ENCODE results near the gene PEAR1. TPM values are rescaled to one million over a fixed set of nuclear protein-coding genes. Genes with fewer than 3 reads are reported as not detected.

PEAR1 gene
- total RNA-seq, 4 donors from 2014 or later = 4.3 to 11.2 (median 6.0) TPM

DNA sequence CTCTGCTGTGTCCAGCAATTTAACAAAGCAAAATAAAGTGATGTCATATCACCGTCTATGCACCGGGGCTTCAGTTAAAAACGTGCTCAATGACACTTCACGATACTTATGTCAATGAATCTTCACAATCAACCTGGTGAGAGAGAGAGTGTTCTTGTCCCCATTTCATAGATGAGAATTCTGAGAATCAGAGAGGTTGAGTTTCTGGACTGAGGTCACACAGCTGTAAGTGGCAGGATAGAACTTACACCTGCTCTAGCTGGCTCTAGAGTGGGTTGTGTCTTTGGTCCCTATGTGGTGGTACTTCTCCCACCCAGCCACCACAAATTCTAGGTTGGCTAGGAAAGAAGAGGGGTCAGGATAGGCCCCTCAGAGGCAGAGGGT, 27.7 kb upstream of the PEAR1 start:
- Histone ChIP-seq H3K27ac (no peak overlapping the region), H3K36me3 (no peaks in the 10 kb centered on the region), H3K4me3 (no peak overlapping the region), H3K9me3 (no peaks in the 10 kb centered on the region), H3K27me3 (peaks cover 18 to 24% (median 22%) of the 10 kb centered on the region in 3 donors), H3K4me1 (no peaks in the 10 kb centered on the region)
- ATAC-seq (no peak), DNase-seq (no peak)
- in situ Hi-C loops (cut with MboI; ENCODE audit: low sequenced_read_pairs in 4 of 4) (loop anchor here in 2 of 4 donors (25.0 kb wide), 2 partner anchors 154 to 179 kb away; partner anchors contain the start of genes CRABP2 (in 1 of the 2) and NES (in 1 of the 2)), intact Hi-C loops (cut with DNase I; ENCODE audit: low total_unique reads) (no loop called here)
- TF ChIP-seq, protein P1, sequence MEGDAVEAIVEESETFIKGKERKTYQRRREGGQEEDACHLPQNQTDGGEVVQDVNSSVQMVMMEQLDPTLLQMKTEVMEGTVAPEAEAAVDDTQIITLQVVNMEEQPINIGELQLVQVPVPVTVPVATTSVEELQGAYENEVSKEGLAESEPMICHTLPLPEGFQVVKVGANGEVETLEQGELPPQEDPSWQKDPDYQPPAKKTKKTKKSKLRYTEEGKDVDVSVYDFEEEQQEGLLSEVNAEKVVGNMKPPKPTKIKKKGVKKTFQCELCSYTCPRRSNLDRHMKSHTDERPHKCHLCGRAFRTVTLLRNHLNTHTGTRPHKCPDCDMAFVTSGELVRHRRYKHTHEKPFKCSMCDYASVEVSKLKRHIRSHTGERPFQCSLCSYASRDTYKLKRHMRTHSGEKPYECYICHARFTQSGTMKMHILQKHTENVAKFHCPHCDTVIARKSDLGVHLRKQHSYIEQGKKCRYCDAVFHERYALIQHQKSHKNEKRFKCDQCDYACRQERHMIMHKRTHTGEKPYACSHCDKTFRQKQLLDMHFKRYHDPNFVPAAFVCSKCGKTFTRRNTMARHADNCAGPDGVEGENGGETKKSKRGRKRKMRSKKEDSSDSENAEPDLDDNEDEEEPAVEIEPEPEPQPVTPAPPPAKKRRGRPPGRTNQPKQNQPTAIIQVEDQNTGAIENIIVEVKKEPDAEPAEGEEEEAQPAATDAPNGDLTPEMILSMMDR (IDR thresholded peaks at IDR 0.05 in 4 of 5, conservative IDR thresholded peaks at IDR 0.05 in 1 of 5) = no peak
- TF ChIP-seq POLR2A (IDR thresholded peaks at IDR 0.05) = no peak

DNA sequence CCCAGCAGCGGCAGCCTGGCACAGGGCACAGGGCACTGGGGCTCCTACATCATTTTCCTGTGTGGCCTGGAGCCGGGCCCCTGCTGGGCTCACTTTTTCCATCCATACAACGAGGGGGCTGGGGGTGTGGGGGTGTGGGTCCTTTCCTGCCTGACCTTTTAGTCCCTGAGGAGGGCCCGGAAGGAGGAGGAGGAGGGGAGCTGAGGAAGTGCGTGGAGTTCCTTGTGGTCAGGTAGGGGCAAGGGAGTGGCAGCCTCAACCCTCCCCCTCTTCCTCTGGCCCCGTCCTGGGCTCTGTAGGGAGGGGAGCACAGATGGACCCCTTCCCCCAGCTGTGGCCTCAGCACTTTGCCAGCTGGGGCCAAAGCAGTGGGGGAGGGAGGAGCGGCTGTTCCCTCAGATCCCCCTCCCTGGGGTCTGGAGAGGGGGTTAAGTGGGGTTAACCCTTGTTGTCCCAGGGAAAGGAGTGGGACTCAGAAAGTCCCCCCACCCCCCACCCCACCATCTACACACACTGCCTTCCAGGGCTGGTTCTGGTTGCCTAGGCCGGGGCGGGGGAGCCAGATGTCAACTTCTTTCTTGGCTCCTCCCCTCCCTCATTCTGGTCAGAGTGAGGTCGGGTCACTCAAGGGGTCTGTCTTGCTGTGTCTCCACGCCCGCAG, 27.1 kb upstream of the PEAR1 start:
- H3K4me3 ChIP-seq = no peak overlapping the region
- H3K27ac ChIP-seq = no peak overlapping the region
- peaks cover 13 to 19% (median 17%) of the 10 kb centered on the region in 3 donors for H3K27me3 ChIP-seq
- H3K36me3 ChIP-seq = no peaks in the 10 kb centered on the region
- H3K4me1 ChIP-seq = no peaks in the 10 kb centered on the region
- intact Hi-C loops (cut with DNase I; ENCODE audit: low total_unique reads) (no loop called here), in situ Hi-C loops (cut with MboI; ENCODE audit: low sequenced_read_pairs in 4 of 4) (loop anchor here in 2 of 4 donors (25.0 kb wide), 2 partner anchors 154 to 179 kb away; partner anchors contain the start of genes CRABP2 (in 1 of the 2) and NES (in 1 of the 2))
- H3K9me3 ChIP-seq = no peaks in the 10 kb centered on the region
- ATAC-seq = no peak
- no peak for DNase-seq
- TF ChIP-seq, protein P1 (IDR thresholded peaks at IDR 0.05 in 4 of 5, conservative IDR thresholded peaks at IDR 0.05 in 1 of 5) = no peak
- TF ChIP-seq POLR2A (IDR thresholded peaks at IDR 0.05) = no peak

DNA sequence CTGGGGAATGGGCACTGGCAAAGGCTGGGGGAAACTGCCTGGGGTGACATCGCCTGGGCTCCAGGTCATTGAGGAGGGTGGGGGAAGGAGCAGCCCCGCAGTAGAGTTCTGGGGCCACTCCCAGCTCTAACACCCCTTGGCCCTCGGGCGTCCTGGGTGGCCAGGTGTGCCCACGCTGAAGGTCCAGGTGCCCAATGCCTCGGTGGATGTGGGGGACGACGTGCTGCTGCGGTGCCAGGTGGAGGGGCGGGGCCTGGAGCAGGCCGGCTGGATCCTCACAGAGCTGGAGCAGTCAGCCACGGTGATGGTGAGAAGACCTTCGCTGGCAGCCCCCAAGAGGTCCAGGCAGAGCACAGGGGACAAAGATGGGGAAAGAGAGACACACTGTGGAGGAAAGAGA, 25.2 kb upstream of the PEAR1 start:
- H3K36me3 ChIP-seq = no peaks in the 10 kb centered on the region
- H3K27me3 ChIP-seq = peaks cover 0 to 5% (median under 1%) of the 10 kb centered on the region in 3 donors
- ATAC-seq (no peak), DNase-seq (no peak)
- no peak overlapping the region for H3K4me3 ChIP-seq
- intact Hi-C loops (cut with DNase I; ENCODE audit: low total_unique reads) (no loop called here), in situ Hi-C loops (cut with MboI; ENCODE audit: low sequenced_read_pairs in 4 of 4) (loop anchor here in 2 of 4 donors (25.0 kb wide), 2 partner anchors 156 to 181 kb away; partner anchors contain the start of genes CRABP2 (in 1 of the 2) and NES (in 1 of the 2))
- H3K27ac ChIP-seq = no peak overlapping the region
- TF ChIP-seq, protein P1 (IDR thresholded peaks at IDR 0.05 in 4 of 5, conservative IDR thresholded peaks at IDR 0.05 in 1 of 5) = no peak
- no peak for TF ChIP-seq POLR2A (IDR thresholded peaks at IDR 0.05)
- H3K9me3 ChIP-seq = no peaks in the 10 kb centered on the region
- H3K4me1 ChIP-seq = no peaks in the 10 kb centered on the region

DNA sequence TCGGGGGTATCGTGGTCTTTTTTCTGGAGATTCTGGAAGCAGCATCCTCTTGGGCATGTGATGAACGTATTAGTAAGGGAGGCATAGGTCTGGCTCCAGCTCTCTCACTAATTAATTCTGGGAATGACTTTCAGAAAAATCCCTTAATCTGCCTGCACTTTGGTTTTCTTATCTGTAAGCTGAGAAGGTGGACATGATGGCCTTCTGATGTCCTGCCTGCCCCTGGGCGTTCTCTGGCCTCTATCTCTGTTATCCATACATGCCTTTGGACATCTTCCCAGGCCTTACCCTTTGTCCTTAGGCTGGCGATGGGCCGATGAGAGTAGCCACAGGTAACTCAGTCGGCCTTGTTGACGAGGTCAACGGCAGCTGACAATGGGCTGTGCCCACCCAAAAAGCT, 24.1 kb upstream of the PEAR1 start:
- no peak for TF ChIP-seq POLR2A (IDR thresholded peaks at IDR 0.05)
- TF ChIP-seq, protein P1 (IDR thresholded peaks at IDR 0.05 in 4 of 5, conservative IDR thresholded peaks at IDR 0.05 in 1 of 5) = no peak
- intact Hi-C loops (cut with DNase I; ENCODE audit: low total_unique reads) = no loop called here
- in situ Hi-C loops (cut with MboI; ENCODE audit: low sequenced_read_pairs in 4 of 4) = loop anchor here in 2 of 4 donors (25.0 kb wide), 2 partner anchors 157 to 182 kb away; partner anchors contain the start of genes CRABP2 (in 1 of the 2) and NES (in 1 of the 2)

More for the DNA sequence above, 24.1 kb upstream of the PEAR1 start:
- no peaks in the 10 kb centered on the region for H3K36me3 ChIP-seq
- H3K27me3 ChIP-seq = no peaks in the 10 kb centered on the region
- ATAC-seq (no peak), DNase-seq (no peak)
- no peaks in the 10 kb centered on the region for H3K9me3 ChIP-seq
- H3K27ac ChIP-seq = no peak overlapping the region
- H3K4me1 ChIP-seq = no peaks in the 10 kb centered on the region
- no peak overlapping the region for H3K4me3 ChIP-seq
